Spleen (tissue), 11 donors: ENCODE data around the gene HOXC11. TPM values are rescaled to one million over a fixed set of nuclear protein-coding genes. Genes with fewer than 3 reads are reported as not detected.
A peak's percentile ranks its signal among the peaks of the same experiment; 100 is the strongest.

Source experiments
- DNase-seq: peaks from one replicate; pipeline ENCODE4 v3.0.0-alpha.2; 2020
- H3K27ac ChIP-seq, 8 donors: fragments of 200-600 bp; sonication (generic) in 7 of 8; 1 replicate in 4 of 8; 2 replicates in 4 of 8; pipeline versions ENCODE4 v1.5.0 to v1.8.0; 2016 to 2021; ENCODE audit warnings: inconsistent platforms in 4 of 8, mild to moderate bottlenecking in 4 of 8, moderate library complexity in 1 of 8
- H3K27me3 ChIP-seq, 7 donors: fragments of 200-600 bp; sonication (generic) in 6 of 7; replicated peaks in 1 of 7; 1 replicate in 4 of 7; 2 replicates in 3 of 7; pipeline versions ENCODE4 v1.5.0 to v1.8.0; 2016 to 2021; ENCODE audit warnings: inconsistent platforms in 3 of 7, mild to moderate bottlenecking in 1 of 7
- H3K36me3 ChIP-seq, 6 donors: fragments of 200-600 bp; sonication (generic) in 5 of 6; 1 replicate in 4 of 6; 2 replicates in 2 of 6; pipeline versions ENCODE4 v1.5.0 to v1.8.0; 2016 to 2021; ENCODE audit warnings: inconsistent platforms in 2 of 6
- H3K4me1 ChIP-seq, 6 donors: fragments of 200-600 bp; sonication (generic) in 5 of 6; 1 replicate in 3 of 6; 2 replicates in 3 of 6; pipeline versions ENCODE4 v1.5.0 to v1.8.0; 2016 to 2021; ENCODE audit warnings: inconsistent platforms in 3 of 6
- H3K4me3 ChIP-seq, 8 donors: fragments of 200-600 bp; sonication (generic) in 7 of 8; 1 replicate in 4 of 8; 2 replicates in 4 of 8; pipeline versions ENCODE4 v1.5.0 to v1.8.0; 2016 to 2021; ENCODE audit warnings: inconsistent platforms in 4 of 8, mild to moderate bottlenecking in 4 of 8, moderate library complexity in 2 of 8
- H3K9me3 ChIP-seq, 8 donors: fragments of 200-600 bp; sonication (generic) in 7 of 8; 1 replicate in 4 of 8; 2 replicates in 4 of 8; pipeline versions ENCODE4 v1.5.0 to v1.8.0; 2016 to 2021; ENCODE audit warnings: inconsistent platforms in 4 of 8
- POLR2A ChIP-seq, 3 donors: fragments of 450-650 bp; IDR thresholded peaks; one replicate each; pipeline ENCODE4 v1.5.1; 2017; ENCODE audit warnings: antibody characterized with exemption in 3 of 3, mild to moderate bottlenecking in 1 of 3
- POLR2AphosphoS5 ChIP-seq, 3 donors: sonication (generic); formaldehyde crosslinking; IDR thresholded peaks; one replicate each; pipeline ENCODE4 v1.5.1; 2017; ENCODE audit warnings: antibody characterized with exemption in 3 of 3
- WGBS, 5 donors: extraction: QIAGEN DNeasy Blood & Tissue Kit in 3 of 5; methylation state at CpG; one replicate each; pipeline versions ENCODE4 v1.1.5 to v1.1.7; 2013 to 2018; 5-methylcytosine and 5-hydroxymethylcytosine counted together
- intact Hi-C: fragments of 100-400 bp; cut with DNase I; formaldehyde crosslinking; loops from one replicate; pipeline ENCODE4 v1.15.0; 2023; ENCODE audit warnings: low total_unique reads
- polyA plus RNA-seq, 3 donors: library from polyadenylated mRNA; stranded (reverse); fragments of 200-250 nt; gene quantifications; one replicate each; pipeline ENCODE4 v1.2.1, GENCODE V29; 2013
- total RNA-seq, 7 donors: library from RNA; depleted of rRNA in 3 of 7; stranded (reverse); fragments of >200 nt in 3 of 7; fragmentation: NEBNext Ultra II Directional in 4 of 7; extraction: Animal tissue kit (Norgen Biotek cat#: 25700) in 4 of 7; gene quantifications; one replicate each; pipeline versions ENCODE4 v1.1.0 to v1.2.1, GENCODE V29; 2016 to 2021
- TF ChIP-seq, protein P1 (sequence below), 11 experiments: fragments of 200-600 bp in 7 of 11; fragments of 450-650 bp in 4 of 11; sonication (generic) in 4 of 11; IDR thresholded peaks in 8 of 11; conservative IDR thresholded peaks in 3 of 11; 1 replicate in 7 of 11; 2 replicates in 4 of 11; pipeline versions ENCODE4 v1.4.0 to v1.8.0; 2016 to 2021; ENCODE audit warnings: antibody characterized with exemption in 11 of 11, inconsistent platforms in 4 of 11, mild to moderate bottlenecking in 1 of 11
- donor health status: healthy with polysubstance abuse.
- donor health status: DM: no; HTN: no; CAD: no; lungs with moderate emphysema.
- donor health status: DM: no; HTN: no; CAD: no.
- donor health status: Bipolar disorder and iron deficiency.
- donor health status: healthy.
- donor health status: DM: no; HTN: no; CAD: no.
- donor health status: DM: yes; HTN: yes; CAD: no.

Gene HOXC11
- total and polyA plus RNA-seq, 10 donors = not detected

DNA sequence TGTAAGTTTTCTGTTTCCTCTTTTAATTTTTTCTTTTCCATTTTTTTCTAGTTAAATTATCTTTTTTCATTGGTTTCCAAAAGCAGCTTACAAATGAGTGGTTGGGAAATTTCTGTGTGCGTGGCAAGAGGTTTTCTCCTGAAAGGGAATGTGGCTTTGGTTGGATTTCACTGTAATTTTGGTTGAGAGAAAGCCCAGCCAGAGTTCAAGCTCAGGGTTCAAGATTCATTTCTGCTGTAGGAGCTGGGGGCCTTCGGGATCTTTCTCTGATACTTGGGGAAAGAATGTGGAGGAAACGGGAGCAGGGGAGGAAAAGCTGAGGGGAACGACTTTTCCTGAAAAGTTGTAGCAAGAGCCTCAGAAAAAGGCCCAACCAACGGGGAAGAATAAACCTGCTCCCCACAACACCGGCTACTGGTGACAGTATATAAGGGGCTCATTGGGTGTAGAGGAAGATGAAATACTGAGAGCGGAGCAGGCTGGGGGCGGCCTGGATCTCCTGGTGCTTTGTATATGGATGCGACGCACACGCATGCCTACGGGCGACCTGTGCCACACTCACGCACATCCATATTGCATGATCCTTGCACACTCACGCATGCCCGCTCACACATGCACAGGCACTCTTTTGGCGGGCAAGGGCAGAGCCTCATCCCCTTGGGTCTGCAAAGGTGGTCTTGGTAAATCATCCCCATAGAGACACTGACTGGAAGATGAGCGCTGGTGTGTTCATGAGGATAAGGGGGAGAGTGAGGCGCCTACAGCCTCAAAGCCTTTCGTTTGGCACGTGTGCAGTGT is 14.0 kb downstream of the HOXC11 start:
- TF ChIP-seq POLR2A (IDR thresholded peaks at IDR 0.05) = no peak
- TF ChIP-seq, protein P1, sequence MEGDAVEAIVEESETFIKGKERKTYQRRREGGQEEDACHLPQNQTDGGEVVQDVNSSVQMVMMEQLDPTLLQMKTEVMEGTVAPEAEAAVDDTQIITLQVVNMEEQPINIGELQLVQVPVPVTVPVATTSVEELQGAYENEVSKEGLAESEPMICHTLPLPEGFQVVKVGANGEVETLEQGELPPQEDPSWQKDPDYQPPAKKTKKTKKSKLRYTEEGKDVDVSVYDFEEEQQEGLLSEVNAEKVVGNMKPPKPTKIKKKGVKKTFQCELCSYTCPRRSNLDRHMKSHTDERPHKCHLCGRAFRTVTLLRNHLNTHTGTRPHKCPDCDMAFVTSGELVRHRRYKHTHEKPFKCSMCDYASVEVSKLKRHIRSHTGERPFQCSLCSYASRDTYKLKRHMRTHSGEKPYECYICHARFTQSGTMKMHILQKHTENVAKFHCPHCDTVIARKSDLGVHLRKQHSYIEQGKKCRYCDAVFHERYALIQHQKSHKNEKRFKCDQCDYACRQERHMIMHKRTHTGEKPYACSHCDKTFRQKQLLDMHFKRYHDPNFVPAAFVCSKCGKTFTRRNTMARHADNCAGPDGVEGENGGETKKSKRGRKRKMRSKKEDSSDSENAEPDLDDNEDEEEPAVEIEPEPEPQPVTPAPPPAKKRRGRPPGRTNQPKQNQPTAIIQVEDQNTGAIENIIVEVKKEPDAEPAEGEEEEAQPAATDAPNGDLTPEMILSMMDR (IDR thresholded peaks at IDR 0.05 in 8 of 11, conservative IDR thresholded peaks at IDR 0.05 in 3 of 11) = no peak
- TF ChIP-seq POLR2AphosphoS5 (IDR thresholded peaks at IDR 0.05) = no peak
- intact Hi-C loops = no loop called here
- no peaks in the 10 kb centered on the region for H3K36me3 ChIP-seq
- H3K9me3 ChIP-seq = peaks cover 0 to 12% (median 0%) of the 10 kb centered on the region in 8 donors
- no peak overlapping the region for H3K4me3 ChIP-seq
- WGBS, 5 donors = 19 to 27% (median 23%) methylated on average over 21 of the region's 21 CpGs
- H3K4me1 ChIP-seq = peaks cover 13 to 48% (median 33%) of the 10 kb centered on the region in 6 donors
- H3K27me3 ChIP-seq = peaks cover 31 to 100% (median 100%) of the 10 kb centered on the region in 7 donors
- no peak overlapping the region for H3K27ac ChIP-seq
- DNase-seq = no peak

- Histone ChIP-seq H3K4me3 (no peak overlapping the region), H3K4me1 (peaks cover 13 to 48% (median 33%) of the 10 kb centered on the region in 6 donors), H3K36me3 (no peaks in the 10 kb centered on the region), H3K27me3 (peaks cover 29 to 100% (median 100%) of the 10 kb centered on the region in 7 donors), H3K27ac (no peak overlapping the region), H3K9me3 (peaks cover 0 to 12% (median 0%) of the 10 kb centered on the region in 8 donors)
- intact Hi-C loops = no loop called here
- WGBS, 5 donors = 6 to 16% (median 13%) methylated on average over 4 of the region's 4 CpGs
- DNase-seq = no peak
- TF ChIP-seq POLR2AphosphoS5 (IDR thresholded peaks at IDR 0.05) (no peak), POLR2A (IDR thresholded peaks at IDR 0.05) (no peak)
- TF ChIP-seq, protein P1 (IDR thresholded peaks at IDR 0.05 in 8 of 11, conservative IDR thresholded peaks at IDR 0.05 in 3 of 11) = no peak
Measured at GRCh38 chr12:53987787-53988230, 14.9 kb downstream of the HOXC11 start.

DNA sequence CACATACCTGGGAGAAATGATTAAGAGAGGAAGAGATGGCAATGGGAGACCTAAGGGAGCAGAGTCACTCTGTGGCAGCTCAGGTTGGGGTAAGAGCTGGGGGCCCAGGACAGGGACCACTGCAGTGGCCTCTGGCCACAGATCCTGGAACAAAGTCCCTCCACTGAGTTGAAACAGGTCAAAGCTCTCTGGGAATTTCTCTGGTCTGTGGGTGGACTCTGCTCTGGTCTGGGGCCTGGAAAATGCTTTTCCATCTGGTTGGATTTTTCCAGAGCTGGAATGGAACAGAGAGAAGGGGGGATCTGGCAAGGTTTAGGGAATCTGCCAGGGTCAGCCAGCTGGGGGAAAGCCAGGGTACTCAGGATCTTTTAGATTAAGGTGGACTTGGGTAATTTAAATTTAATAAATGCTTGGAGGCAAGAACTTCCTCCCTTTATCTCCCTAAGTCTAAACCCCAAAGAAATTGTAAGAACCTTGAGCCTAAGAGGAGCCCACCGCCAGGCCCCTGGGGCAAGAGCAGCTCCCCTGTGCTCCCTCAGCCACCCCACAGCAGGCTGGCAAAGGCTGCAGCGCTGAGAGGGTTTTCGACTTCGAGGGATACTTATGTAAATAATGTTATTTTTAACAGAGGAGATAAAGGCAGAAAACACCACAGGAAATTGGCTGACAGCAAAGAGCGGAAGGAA is 15.8 kb downstream of the HOXC11 start:
- DNase-seq = no peak
- intact Hi-C loops = no loop called here
- peaks cover 0 to 12% (median 0%) of the 10 kb centered on the region in 8 donors for H3K9me3 ChIP-seq
- WGBS, 5 donors = 2 to 8% (median 7%) methylated on average over 5 of the region's 5 CpGs
- TF ChIP-seq, protein P1 (IDR thresholded peaks at IDR 0.05 in 8 of 11, conservative IDR thresholded peaks at IDR 0.05 in 3 of 11) = no peak
- TF ChIP-seq POLR2AphosphoS5 (IDR thresholded peaks at IDR 0.05) (no peak), POLR2A (IDR thresholded peaks at IDR 0.05) (no peak)
- peaks cover 13 to 43% (median 31%) of the 10 kb centered on the region in 6 donors for H3K4me1 ChIP-seq
- H3K36me3 ChIP-seq = no peaks in the 10 kb centered on the region
- no peak overlapping the region for H3K27ac ChIP-seq
- peak overlapping the region in 1 of 8 donors; percentile 22 for H3K4me3 ChIP-seq
- H3K27me3 ChIP-seq = peaks cover 25 to 100% (median 100%) of the 10 kb centered on the region in 7 donors
